HG02938 (cell line): ENCODE results near the gene IFNB1.
A peak's percentile ranks its signal among the peaks of the same experiment; 100 is the strongest.

Experiments
- ATAC-seq: cut with Tn5 transposase; IDR thresholded peaks from one replicate; pipeline ENCODE4 v1.9.1; 2021; ENCODE audit warnings: mild to moderate bottlenecking, moderate library complexity; ENCODE audit not compliant: unreplicated experiment

The IFNB1 gene

GRCh38 chr9:21077781-21078180 is at the start of gene IFNB1:
IFNB1 (minus strand) TSS chr9:21077942; CDS start chr9:21077869, 73 bp downstream.
- ATAC-seq, result no peak

- ATAC-seq, result no peak
These were observed 44.0 kb upstream of the IFNB1 start for GRCh38 chr9:21121595-21122251.

- ATAC-seq, result no peak
These were observed 43.3 kb upstream of the IFNB1 start for GRCh38 chr9:21121079-21121478.

- no peak for ATAC-seq
These were observed 41.5 kb upstream of the IFNB1 start for GRCh38 chr9:21119093-21119770.

- no peak for ATAC-seq
These were observed 36.6 kb upstream of the IFNB1 start for GRCh38 chr9:21114311-21114710.

GRCh38 chr9:21110708-21111576 is 33.2 kb upstream of the IFNB1 start:
- ATAC-seq, result peak; percentile 86

GRCh38 chr9:21104787-21105186 is 27.0 kb upstream of the IFNB1 start:
- ATAC-seq, result no peak

- ATAC-seq, result no peak
These were observed 24.6 kb upstream of the IFNB1 start for GRCh38 chr9:21102305-21102704.

GRCh38 chr9:21097817-21098216 is 20.1 kb upstream of the IFNB1 start:
- ATAC-seq, result no peak

GRCh38 chr9:21096901-21097255 is 19.1 kb upstream of the IFNB1 start:
- no peak for ATAC-seq

GRCh38 chr9:21096172-21096900 is 18.6 kb upstream of the IFNB1 start:
- peak; percentile 94 for ATAC-seq

GRCh38 chr9:21095561-21095960 is 17.8 kb upstream of the IFNB1 start:
- ATAC-seq, result no peak

- ATAC-seq, result no peak
These were observed 8.8 kb upstream of the IFNB1 start for GRCh38 chr9:21086538-21086937.

GRCh38 chr9:21085005-21085404 is 7.3 kb upstream of the IFNB1 start:
- no peak for ATAC-seq

- ATAC-seq, result no peak
These were observed 6.6 kb upstream of the IFNB1 start for GRCh38 chr9:21084242-21084850.

GRCh38 chr9:21082671-21083070 is 4.9 kb upstream of the IFNB1 start:
- ATAC-seq, result no peak

- ATAC-seq, result no peak
These were observed 4.3 kb upstream of the IFNB1 start for GRCh38 chr9:21081999-21082398.

- no peak for ATAC-seq
These were observed 3.7 kb upstream of the IFNB1 start for GRCh38 chr9:21081451-21081850.

- ATAC-seq, result no peak
These were observed 3.1 kb upstream of the IFNB1 start for GRCh38 chr9:21080793-21081192.

GRCh38 chr9:21078702-21079101 is 960 bp upstream of the IFNB1 start:
- ATAC-seq, result no peak

- no peak for ATAC-seq
These were observed 2.3 kb downstream of the IFNB1 start for GRCh38 chr9:21075484-21075883.
